OCI-LY3 (cell line): Measurements from ENCODE around the gene WFS1.

ENCODE experiments used
- H2AFZ ChIP-seq: fragments of 200-600, 300-600 bp; shearing (Covaris generic); 2 replicates; pipeline ENCODE4 v1.6.0; 2014; ENCODE audit warnings: antibody characterized with exemption, low read depth, low read length
- H3K27ac ChIP-seq: fragments of 200-600, 300-600 bp; sonication (generic); 2 replicates; pipeline ENCODE4 v1.5.1; 2014; ENCODE audit warnings: mild to moderate bottlenecking, low read length, moderate library complexity, mixed read lengths
- H3K27me3 ChIP-seq: fragments of 200-600, 300-600 bp; sonication (generic); 2 replicates; pipeline ENCODE4 v1.6.1; 2014; ENCODE audit warnings: low read depth, low read length, mixed read lengths
- H3K36me3 ChIP-seq: fragments of 200-600, 300-600 bp; sonication (generic); replicated peaks from 2 replicates; pipeline ENCODE3; 2014; ENCODE audit warnings: low read depth, low read length, mixed read lengths
- H3K4me1 ChIP-seq: fragments of 300-600, 200-600 bp; sonication (generic); 2 replicates; pipeline ENCODE4 v1.6.1; 2014; ENCODE audit warnings: low read length, mixed read lengths
- H3K4me2 ChIP-seq: fragments of 200-600, 300-600 bp; sonication (generic); 2 replicates; pipeline ENCODE4 v1.6.1; 2014; ENCODE audit warnings: low read length, mixed read lengths
- H3K4me3 ChIP-seq: fragments of 300-600, 200-600 bp; sonication (generic); 2 replicates; pipeline ENCODE4 v1.5.1; 2014; ENCODE audit warnings: antibody characterized with exemption, mild to moderate bottlenecking, low read length, moderate library complexity
- H3K79me2 ChIP-seq: fragments of 300-600, 200-600 bp; shearing (Covaris generic); 2 replicates; pipeline ENCODE4 v1.6.1; 2014; ENCODE audit warnings: mild to moderate bottlenecking, low read length, mixed read lengths
- H3K9ac ChIP-seq: fragments of 300-600, 200-600 bp; shearing (Covaris generic); 2 replicates; pipeline ENCODE4 v1.6.0; 2014; ENCODE audit warnings: mild to moderate bottlenecking, low read length, moderate library complexity
- H3K9me3 ChIP-seq: fragments of 200-600, 300-600 bp; shearing (Covaris generic); 2 replicates; pipeline ENCODE4 v1.6.1; 2014; ENCODE audit warnings: low read length, mixed read lengths; ENCODE audit not compliant: insufficient read depth
- H4K20me1 ChIP-seq: fragments of 200-600, 300-600 bp; sonication (generic); 2 replicates; pipeline ENCODE4 v1.6.1; 2016; ENCODE audit warnings: low read length, mixed read lengths; ENCODE audit not compliant: insufficient read depth
- EZH2phosphoT487 ChIP-seq: fragments of 200-600 bp; shearing (Covaris generic); IDR thresholded peaks from 2 replicates; pipeline ENCODE4 v1.6.1; 2018; ENCODE audit warnings: antibody characterized with exemption, mixed run types, low read depth
- TF ChIP-seq, protein P1 (sequence below): fragments of 200-600, 300-600 bp; sonication (generic); IDR thresholded peaks from 2 replicates; pipeline ENCODE4 v1.5.1; 2014; ENCODE audit warnings: antibody characterized with exemption, low read length, low read depth

Gene WFS1

GRCh38 chr4:6322761-6323566 is 53.3 kb downstream of the WFS1 start:
- TF ChIP-seq, protein P1, sequence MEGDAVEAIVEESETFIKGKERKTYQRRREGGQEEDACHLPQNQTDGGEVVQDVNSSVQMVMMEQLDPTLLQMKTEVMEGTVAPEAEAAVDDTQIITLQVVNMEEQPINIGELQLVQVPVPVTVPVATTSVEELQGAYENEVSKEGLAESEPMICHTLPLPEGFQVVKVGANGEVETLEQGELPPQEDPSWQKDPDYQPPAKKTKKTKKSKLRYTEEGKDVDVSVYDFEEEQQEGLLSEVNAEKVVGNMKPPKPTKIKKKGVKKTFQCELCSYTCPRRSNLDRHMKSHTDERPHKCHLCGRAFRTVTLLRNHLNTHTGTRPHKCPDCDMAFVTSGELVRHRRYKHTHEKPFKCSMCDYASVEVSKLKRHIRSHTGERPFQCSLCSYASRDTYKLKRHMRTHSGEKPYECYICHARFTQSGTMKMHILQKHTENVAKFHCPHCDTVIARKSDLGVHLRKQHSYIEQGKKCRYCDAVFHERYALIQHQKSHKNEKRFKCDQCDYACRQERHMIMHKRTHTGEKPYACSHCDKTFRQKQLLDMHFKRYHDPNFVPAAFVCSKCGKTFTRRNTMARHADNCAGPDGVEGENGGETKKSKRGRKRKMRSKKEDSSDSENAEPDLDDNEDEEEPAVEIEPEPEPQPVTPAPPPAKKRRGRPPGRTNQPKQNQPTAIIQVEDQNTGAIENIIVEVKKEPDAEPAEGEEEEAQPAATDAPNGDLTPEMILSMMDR = no peak
- TF ChIP-seq EZH2phosphoT487 = no peak
- Histone ChIP-seq H3K79me2 (no peaks in the 10 kb centered on the region), H3K4me3 (no peak overlapping the region), H3K9ac (no peak overlapping the region), H3K4me1 (no peaks in the 10 kb centered on the region), H3K36me3 (no peaks in the 10 kb centered on the region), H3K27me3 (peaks cover 8% of the 10 kb centered on the region; the same call in 1 of the 2 replicates), H3K27ac (no peak overlapping the region), H4K20me1 (no peaks in the 10 kb centered on the region), H3K9me3 (no peaks in the 10 kb centered on the region), H3K4me2 (no peak overlapping the region), H2AFZ (no peak overlapping the region)

GRCh38 chr4:6324461-6324998 is 54.9 kb downstream of the WFS1 start:
- Histone ChIP-seq H3K4me1 (no peaks in the 10 kb centered on the region), H4K20me1 (no peaks in the 10 kb centered on the region), H3K27me3 (peaks cover 10% of the 10 kb centered on the region), H3K9ac (no peak overlapping the region), H3K4me3 (no peak overlapping the region), H3K4me2 (no peak overlapping the region), H3K36me3 (no peaks in the 10 kb centered on the region), H3K9me3 (no peaks in the 10 kb centered on the region), H2AFZ (no peak overlapping the region), H3K27ac (no peak overlapping the region), H3K79me2 (no peaks in the 10 kb centered on the region)
- TF ChIP-seq, protein P1 = no peak

GRCh38 chr4:6324999-6325787 is 55.5 kb downstream of the WFS1 start:
- no peaks in the 10 kb centered on the region for H3K36me3 ChIP-seq
- no peak overlapping the region for H3K4me2 ChIP-seq
- H3K27me3 ChIP-seq = peaks cover 9% of the 10 kb centered on the region
- H3K27ac ChIP-seq = no peak overlapping the region
- H3K4me3 ChIP-seq = no peak overlapping the region
- H3K9me3 ChIP-seq = no peaks in the 10 kb centered on the region
- no peak overlapping the region for H3K9ac ChIP-seq
- no peaks in the 10 kb centered on the region for H4K20me1 ChIP-seq
- TF ChIP-seq, protein P1 = no peak
- TF ChIP-seq EZH2phosphoT487 = no peak
- H3K4me1 ChIP-seq = no peaks in the 10 kb centered on the region
- no peak overlapping the region for H2AFZ ChIP-seq
- H3K79me2 ChIP-seq = no peaks in the 10 kb centered on the region

- Histone ChIP-seq H3K36me3 (no peaks in the 10 kb centered on the region), H2AFZ (no peak overlapping the region), H3K27me3 (peaks cover 5% of the 10 kb centered on the region), H3K4me3 (no peak overlapping the region), H3K9ac (no peak overlapping the region), H3K9me3 (no peaks in the 10 kb centered on the region), H3K27ac (no peak overlapping the region), H3K4me1 (no peaks in the 10 kb centered on the region), H4K20me1 (no peaks in the 10 kb centered on the region), H3K4me2 (no peak overlapping the region), H3K79me2 (no peaks in the 10 kb centered on the region)
- TF ChIP-seq EZH2phosphoT487 = no peak
- TF ChIP-seq, protein P1 = no peak
These were observed 56.2 kb downstream of the WFS1 start for GRCh38 chr4:6325788-6326290.
